GM12878 (cell line): ENCODE measurements around the gene BMPR1B. TPM values are rescaled to one million over a fixed set of nuclear protein-coding genes. Genes with fewer than 3 reads are reported as not detected.

Source experiments
- ATAC-seq: fragments of 200-7000 bp; cut with Tn5 transposase; 3 replicates; pipeline ENCODE4 v1.9.1; 2020; ENCODE audit warnings: mild to moderate bottlenecking, moderate library complexity
- BruUV-seq: library from RNA; stranded (reverse); fragments of 400-500 nt; replicated peaks from 2 replicates; lab custom pipeline; 2021; lab: Mats Ljungman, UMichigan
- CTCF ChIA-PET: fragments of 300-600 bp; sonication (Branson Sonifier 250); formaldehyde crosslinking; extraction: SDS; loops from one replicate; lab custom pipeline; 2021; ENCODE audit warnings: inconsistent platforms; lab: Yijun Ruan, JAX
- POLR2A ChIA-PET: fragments of 350-600 bp; formaldehyde crosslinking; extraction: SDS; loops from one replicate; lab custom pipeline; 2021; ENCODE audit warnings: inconsistent platforms; lab: Charles Lee
- RAD21 ChIA-PET: fragments of 300-600 bp; sonication (Branson Sonifier 250); formaldehyde crosslinking; loops from one replicate; lab custom pipeline; 2023; ENCODE audit warnings: antibody characterized with exemption; ENCODE audit not compliant: unreplicated experiment; lab: Charles Lee
- SMC1A ChIA-PET: fragments of 300-600 bp; sonication (Branson Sonifier 250); formaldehyde crosslinking; loops from one replicate; lab custom pipeline; 2023; ENCODE audit not compliant: unreplicated experiment, uncharacterized antibody; lab: Charles Lee
- DNase-seq: peaks from one replicate; pipeline ENCODE4 v3.0.0-alpha.2; 2011; ENCODE audit warnings: low read depth, low spot score
- FAIRE-seq: peaks from 3 replicates; lab custom pipeline; 2011; peaks lifted over from hg19 to GRCh38; lab: Jason Lieb, UNC
- H2AFZ ChIP-seq: 2 replicates; pipeline ENCODE4 v1.6.0; 2011; ENCODE audit warnings: low read depth, low read length, control low read depth; ENCODE audit not compliant: control insufficient read depth
- H3K27ac ChIP-seq: 2 replicates; pipeline ENCODE4 v1.5.1; 2011; ENCODE audit warnings: control low read depth; ENCODE audit not compliant: control insufficient read depth, insufficient read depth
- H3K27me3 ChIP-seq, 2 experiments: replicated peaks in 1 of 2; 2 replicates each; pipeline versions ENCODE4 v1.6.0 to v1.6.1; 2011; ENCODE audit warnings: low read length in 1 of 2; ENCODE audit not compliant: control insufficient read depth in 2 of 2, insufficient read depth in 2 of 2
- H3K36me3 ChIP-seq, 2 experiments: 2 replicates each; pipeline ENCODE4 v1.5.1; 2011; ENCODE audit warnings: low read length in 1 of 2; ENCODE audit not compliant: control insufficient read depth in 2 of 2, insufficient read depth in 2 of 2
- H3K4me1 ChIP-seq: 2 replicates; pipeline ENCODE4 v1.6.1; 2011; ENCODE audit warnings: mild to moderate bottlenecking, low read length, moderate library complexity, mixed read lengths; ENCODE audit not compliant: control insufficient read depth, insufficient read depth
- H3K4me2 ChIP-seq: 2 replicates; pipeline ENCODE4 v1.6.0; 2011; ENCODE audit warnings: control low read depth; ENCODE audit not compliant: control insufficient read depth, insufficient read depth
- H3K4me3 ChIP-seq: fragments of 200-600 bp; sonication (generic); 2 replicates; pipeline ENCODE4 v1.5.1; 2016
- H3K79me2 ChIP-seq: 2 replicates; pipeline ENCODE4 v1.6.0; 2011; ENCODE audit warnings: low read length; ENCODE audit not compliant: control insufficient read depth, insufficient read depth
- H3K9ac ChIP-seq: 2 replicates; pipeline ENCODE4 v1.8.0; 2011; ENCODE audit warnings: low read length, control low read depth, mixed read lengths; ENCODE audit not compliant: control insufficient read depth, insufficient read depth
- H3K9me3 ChIP-seq: replicated peaks from 3 replicates; pipeline ENCODE4 v1.5.1; 2011; ENCODE audit warnings: mild to moderate bottlenecking, low read length; ENCODE audit not compliant: control insufficient read depth, insufficient read depth
- H4K20me1 ChIP-seq: 2 replicates; pipeline ENCODE4 v1.6.0; 2011; ENCODE audit not compliant: control insufficient read depth, insufficient read depth
- CTCF ChIP-seq, 3 experiments: IDR thresholded peaks in 2 of 3; conservative IDR thresholded peaks in 1 of 3; 2 replicates each; pipeline ENCODE4 v1.5.1; 2011; ENCODE audit warnings: low read depth in 3 of 3, low read length in 3 of 3, mild to moderate bottlenecking in 3 of 3, control low read depth in 2 of 3, moderate library complexity in 2 of 3, inconsistent platforms in 1 of 3, mixed read lengths in 1 of 3; ENCODE audit not compliant: control insufficient read depth in 2 of 3, insufficient read depth in 1 of 3; ENCODE audit errors: extremely low read depth in 1 of 3
- EGR1 ChIP-seq, 2 experiments: IDR thresholded peaks; 1 replicate in 1 of 2; 2 replicates in 1 of 2; pipeline ENCODE4 v1.6.1; 2011 to 2012; ENCODE audit warnings: low read depth in 2 of 2, low read length in 2 of 2, borderline replicate concordance in 1 of 2, mild to moderate bottlenecking in 1 of 2, moderate library complexity in 1 of 2
- ESRRA ChIP-seq: IDR thresholded peaks from 2 replicates; pipeline ENCODE4 v1.6.1; 2012; ENCODE audit warnings: mild to moderate bottlenecking, low read length, improper control_type of control experiment
- GABPA ChIP-seq: IDR thresholded peaks from 2 replicates; pipeline ENCODE4 v1.6.1; 2014; ENCODE audit warnings: antibody characterized with exemption, low read depth, mild to moderate bottlenecking, inconsistent platforms
- LARP7 ChIP-seq: fragments of 450-650 bp; IDR thresholded peaks from 2 replicates; pipeline ENCODE4 v1.6.1; 2017; ENCODE audit warnings: mild to moderate bottlenecking
- NRF1 ChIP-seq: conservative IDR thresholded peaks from 2 replicates; pipeline ENCODE4 v1.6.1; 2011; ENCODE audit warnings: mild to moderate bottlenecking, low read depth, low read length, improper control_type of control experiment
- ZBTB33 ChIP-seq: fragments of 450-650 bp; IDR thresholded peaks from 2 replicates; pipeline ENCODE4 v1.6.1; 2017; ENCODE audit warnings: mild to moderate bottlenecking
- WGBS: methylation state at CpG from one replicate; pipeline ENCODE4 v1.1.6; 2016; ENCODE audit warnings: low lambda C conversion rate; ENCODE audit not compliant: insufficient replicate concordance, insufficient coverage; ENCODE audit errors: missing lambda C conversion rate; 5-methylcytosine and 5-hydroxymethylcytosine counted together
- in situ Hi-C: fragments of 300-500 bp; cut with MboI; formaldehyde crosslinking; loops from 9 replicates; pipeline ENCODE4 v1.14.3; 2018; ENCODE audit warnings: mixed read lengths
- intact Hi-C: fragments of 100-400 bp; cut with micrococcal nuclease; formaldehyde crosslinking; loops from one replicate; pipeline ENCODE4 v1.14.2; 2022; ENCODE audit not compliant: unreplicated experiment
- polyA plus RNA-seq, 11 experiments: library from polyadenylated mRNA; depleted of rRNA in 4 of 11; unstranded in 6 of 11; stranded (reverse) in 5 of 11; fragments of >200 nt; fragmentation: Nextera tagmentation in 4 of 11; fragmentation: Illumina TruSeq in 1 of 11; extraction: Ambion mirVana in 4 of 11; extraction: Trizol in 1 of 11; gene quantifications; 1 replicate in 1 of 11; 2 replicates in 10 of 11; pipeline versions ENCODE4 v1.2.1 to v1.2.3, GENCODE V29; 2011 to 2016; ENCODE audit warnings: inconsistent platforms in 2 of 11, missing spikeins in 2 of 11, low read depth in 1 of 11
- total RNA-seq, 4 experiments: library from RNA; depleted of rRNA in 3 of 4; stranded (reverse); fragments of >200 nt in 3 of 4; fragmentation: Illumina TruSeq in 1 of 4; extraction: Trizol in 1 of 4; gene quantifications; 2 replicates each; pipeline versions ENCODE4 v1.2.1 to v1.2.3, GENCODE V29; 2013 to 2021

Gene BMPR1B
- total and polyA plus RNA-seq, 10 of the 15 experiments (the other 5 are each of a cell fraction or from before 2014, with no cell fraction given) = not detected

- DNase-seq (no peak), FAIRE-seq (no peak), ATAC-seq (peak; percentile 32; the same call in 2 of the 3 replicates)
- ChIA-PET POLR2A (no interaction called here), SMC1A (no interaction called here), RAD21 (no interaction called here), CTCF (no interaction called here)
- H3K27ac ChIP-seq = no peak overlapping the region
- H3K4me3 ChIP-seq = no peak overlapping the region
- H4K20me1 ChIP-seq = no peaks in the 10 kb centered on the region
- no peaks in the 10 kb centered on the region for H3K27me3 ChIP-seq
- no peak overlapping the region for H3K9ac ChIP-seq
- TF ChIP-seq NRF1 (no peak), EGR1 (IDR thresholded peaks at IDR 0.05; ENCODE audit: borderline replicate concordance in 1 of 2, low read depth in 2 of 2, low read length in 2 of 2) (no peak), ESRRA (no peak), GABPA (no peak), LARP7 (no peak), CTCF (IDR thresholded peaks at IDR 0.05 in 2 of 3, conservative IDR thresholded peaks at IDR 0.05 in 1 of 3; ENCODE audit: control insufficient read depth in 2 of 3, extremely low read depth in 1 of 3, insufficient read depth in 1 of 3, low read depth in 3 of 3, low read length in 3 of 3) (no peak), ZBTB33 (no peak)
- intact Hi-C loops (no loop called here), in situ Hi-C loops (no loop called here)
- 42% methylated on average over 21 of the region's 22 CpGs for WGBS
- H3K4me2 ChIP-seq = no peak overlapping the region
- BruUV-seq = no TSS peak
- H3K79me2 ChIP-seq = no peaks in the 10 kb centered on the region
- H3K4me1 ChIP-seq = no peaks in the 10 kb centered on the region
- H3K9me3 ChIP-seq = no peaks in the 10 kb centered on the region
- H2AFZ ChIP-seq = no peak overlapping the region
- H3K36me3 ChIP-seq = no peaks in the 10 kb centered on the region
Measured at GRCh38 chr4:95193391-95194224, 435.9 kb downstream of the BMPR1B start.
